CD14-positive monocyte (primary cell): ENCODE data around the gene ENGASE. TPM values are rescaled to one million over a fixed set of nuclear protein-coding genes. Genes with fewer than 3 reads are reported as not detected.
"Not testable (repeated sequence)": the region's sequence is repeated elsewhere in the genome, so short reads cannot be mapped to it uniquely, and the experiment has no call there.

ENCODE experiments used
- DNase-seq, 3 donors: peaks; one replicate each; pipeline ENCODE4 v3.0.0-alpha.2; 2011 to 2022
- H2AFZ ChIP-seq: 2 replicates; pipeline ENCODE4 v1.6.0; 2012; ENCODE audit warnings: mild to moderate bottlenecking, low read depth, low read length, inconsistent platforms; ENCODE audit not compliant: insufficient read depth, poor library complexity, severe bottlenecking
- H3K27ac ChIP-seq, 2 donors: 1 replicate in 1 of 2; 2 replicates in 1 of 2; pipeline ENCODE4 v1.5.1; 2012 to 2013; ENCODE audit warnings: low read length in 2 of 2, control low read depth in 1 of 2, inconsistent platforms in 1 of 2, low read depth in 1 of 2, mild to moderate bottlenecking in 1 of 2
- H3K27me3 ChIP-seq, 2 donors: one replicate each; pipeline versions ENCODE4 v1.6.0 to v1.6.1; 2011 to 2013; ENCODE audit warnings: low read length in 2 of 2; ENCODE audit not compliant: control insufficient read depth in 2 of 2, insufficient read depth in 2 of 2
- H3K36me3 ChIP-seq, 2 donors: replicated peaks in 1 of 2; 1 replicate in 1 of 2; 2 replicates in 1 of 2; pipeline versions ENCODE4 v1.5.1 to v1.6.1; 2012 to 2013; ENCODE audit warnings: low read length in 2 of 2, control low read depth in 1 of 2, inconsistent platforms in 1 of 2, mild to moderate bottlenecking in 1 of 2; ENCODE audit not compliant: insufficient read depth in 2 of 2, control insufficient read depth in 1 of 2
- H3K4me1 ChIP-seq, 2 donors: 1 replicate in 1 of 2; 2 replicates in 1 of 2; pipeline versions ENCODE4 v1.5.1 to v1.6.1; 2012 to 2013; ENCODE audit warnings: low read length in 2 of 2, control low read depth in 1 of 2, inconsistent platforms in 1 of 2, mild to moderate bottlenecking in 1 of 2, moderate library complexity in 1 of 2; ENCODE audit not compliant: insufficient read depth in 2 of 2, control insufficient read depth in 1 of 2
- H3K4me2 ChIP-seq: replicated peaks from 2 replicates; pipeline ENCODE3; 2012; ENCODE audit warnings: low read length, moderate library complexity, mild to moderate bottlenecking; ENCODE audit not compliant: poor library complexity, severe bottlenecking; ENCODE audit errors: extremely low read depth
- H3K4me3 ChIP-seq, 3 experiments: fragments of 200-600 bp in 1 of 3; sonication (generic) in 1 of 3; replicated peaks in 1 of 3; 1 replicate in 2 of 3; 2 replicates in 1 of 3; pipeline ENCODE4 v1.5.1; 2011 to 2013; ENCODE audit warnings: low read length in 3 of 3, mild to moderate bottlenecking in 3 of 3, control low read depth in 2 of 3, low read depth in 2 of 3, inconsistent platforms in 1 of 3, moderate library complexity in 1 of 3
- H3K79me2 ChIP-seq: 2 replicates; pipeline ENCODE4 v1.6.0; 2012; ENCODE audit warnings: mild to moderate bottlenecking, control low read depth, inconsistent platforms, low read length, moderate library complexity; ENCODE audit not compliant: insufficient read depth
- H3K9ac ChIP-seq: 2 replicates; pipeline ENCODE4 v1.6.0; 2017; ENCODE audit warnings: low read length, mild to moderate bottlenecking; ENCODE audit not compliant: insufficient read depth, poor library complexity, severe bottlenecking
- H3K9me3 ChIP-seq, 2 donors: replicated peaks in 1 of 2; 1 replicate in 1 of 2; 2 replicates in 1 of 2; pipeline versions ENCODE4 v1.5.1 to v1.6.1; 2012 to 2013; ENCODE audit warnings: low read length in 2 of 2, control low read depth in 1 of 2; ENCODE audit not compliant: control insufficient read depth in 1 of 2, insufficient read depth in 1 of 2
- H4K20me1 ChIP-seq: 2 replicates; pipeline ENCODE4 v1.6.0; 2012; ENCODE audit warnings: mild to moderate bottlenecking, low read length, control low read depth, moderate library complexity; ENCODE audit not compliant: insufficient read depth
- H3K27ac Mint-ChIP-seq, 7 donors: one replicate each; pipeline ENCODE4 v1.8.0; 2020; ENCODE audit warnings: mild to moderate bottlenecking in 7 of 7, mixed read lengths in 7 of 7, moderate library complexity in 6 of 7, inconsistent platforms in 2 of 7
- H3K27me3 Mint-ChIP-seq, 3 donors: one replicate each; pipeline ENCODE4 v1.8.0; 2021 to 2022; ENCODE audit warnings: low read depth in 3 of 3, mild to moderate bottlenecking in 3 of 3, mixed read lengths in 3 of 3, moderate library complexity in 3 of 3, inconsistent platforms in 1 of 3
- H3K36me3 Mint-ChIP-seq, 2 donors: one replicate each; pipeline ENCODE4 v1.8.0; 2020; ENCODE audit warnings: mixed read lengths in 2 of 2, inconsistent platforms in 1 of 2, mild to moderate bottlenecking in 1 of 2
- H3K4me1 Mint-ChIP-seq: one replicate; pipeline ENCODE4 v1.8.0; 2020; ENCODE audit warnings: mild to moderate bottlenecking, mixed read lengths
- H3K4me3 Mint-ChIP-seq, 2 donors: one replicate each; pipeline ENCODE4 v1.8.0; 2020; ENCODE audit warnings: mild to moderate bottlenecking in 2 of 2, mixed read lengths in 2 of 2, moderate library complexity in 1 of 2
- H3K9me3 Mint-ChIP-seq, 7 donors: one replicate each; pipeline ENCODE4 v1.8.0; 2020 to 2022; ENCODE audit warnings: mixed read lengths in 7 of 7, mild to moderate bottlenecking in 6 of 7, moderate library complexity in 6 of 7, inconsistent platforms in 2 of 7
- WGBS: methylation state at CpG from one replicate; pipeline ENCODE4 v1.1.5; 2013; ENCODE audit warnings: missing lambda C conversion rate; ENCODE audit not compliant: insufficient coverage; 5-methylcytosine and 5-hydroxymethylcytosine counted together
- intact Hi-C, 2 donors: fragments of 100-400 bp; cut with micrococcal nuclease; formaldehyde crosslinking; loops; one replicate each; pipeline versions ENCODE4 v1.15.0 to v1.15.1; 2023
- polyA plus RNA-seq, 3 donors: library from polyadenylated mRNA; depleted of rRNA in 1 of 3; unstranded in 2 of 3; stranded (reverse) in 1 of 3; fragments of 300-500 nt in 2 of 3; fragments of >200 nt in 1 of 3; fragmentation: Illumina TruSeq in 2 of 3; gene quantifications; 1 replicate in 2 of 3; 2 replicates in 1 of 3; pipeline ENCODE4 v1.2.3, GENCODE V29; 2012 to 2021
- TF ChIP-seq, protein P1 (sequence below): fragments of 200-600 bp; IDR thresholded peaks from one replicate; pipeline ENCODE4 v1.8.0; 2022; ENCODE audit warnings: antibody characterized with exemption, mild to moderate bottlenecking

Gene ENGASE
- polyA plus RNA-seq, 3 donors: 2.6 to 150 (median 3.0) TPM

DNA sequence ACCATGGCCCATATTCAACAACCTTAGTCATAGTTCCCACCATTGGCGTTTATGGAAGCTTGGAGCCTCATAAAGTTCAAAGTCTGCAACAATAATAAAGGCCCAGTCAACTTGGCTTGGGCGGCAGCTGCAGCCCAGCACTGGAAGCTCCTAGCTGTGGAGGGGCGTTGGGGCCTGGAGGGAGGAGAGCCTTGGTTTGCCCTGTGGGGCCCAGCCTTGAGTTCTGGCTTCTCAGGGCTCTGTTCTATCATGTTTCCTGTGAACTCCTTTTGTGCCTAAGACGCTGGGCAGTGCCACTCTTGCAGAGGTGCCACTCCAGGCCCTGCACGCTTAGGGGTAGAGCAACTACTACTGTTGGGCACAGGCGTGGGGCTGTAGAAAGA is 927 bp upstream of the ENGASE start:
- Histone ChIP-seq H3K9ac (no peak overlapping the region), H3K27me3 (no peaks in the 10 kb centered on the region), H3K9me3 (no peaks in the 10 kb centered on the region), H3K36me3 (peaks cover 5 to 20% of the 10 kb centered on the region in 2 donors), H4K20me1 (peaks cover 8% of the 10 kb centered on the region), H3K4me2 (peak overlapping the region; percentile 39), H3K27ac (peak overlapping the region; percentile 70 to 73), H2AFZ (peak overlapping the region; percentile 55), H3K79me2 (peaks cover 27% of the 10 kb centered on the region), H3K4me3 (no peak overlapping the region), H3K4me1 (peaks cover 24 to 26% of the 10 kb centered on the region in 2 donors)
- peaks cover 11 to 15% of the 10 kb centered on the region in 2 donors for H3K36me3 Mint-ChIP-seq
- TF ChIP-seq, protein P1, sequence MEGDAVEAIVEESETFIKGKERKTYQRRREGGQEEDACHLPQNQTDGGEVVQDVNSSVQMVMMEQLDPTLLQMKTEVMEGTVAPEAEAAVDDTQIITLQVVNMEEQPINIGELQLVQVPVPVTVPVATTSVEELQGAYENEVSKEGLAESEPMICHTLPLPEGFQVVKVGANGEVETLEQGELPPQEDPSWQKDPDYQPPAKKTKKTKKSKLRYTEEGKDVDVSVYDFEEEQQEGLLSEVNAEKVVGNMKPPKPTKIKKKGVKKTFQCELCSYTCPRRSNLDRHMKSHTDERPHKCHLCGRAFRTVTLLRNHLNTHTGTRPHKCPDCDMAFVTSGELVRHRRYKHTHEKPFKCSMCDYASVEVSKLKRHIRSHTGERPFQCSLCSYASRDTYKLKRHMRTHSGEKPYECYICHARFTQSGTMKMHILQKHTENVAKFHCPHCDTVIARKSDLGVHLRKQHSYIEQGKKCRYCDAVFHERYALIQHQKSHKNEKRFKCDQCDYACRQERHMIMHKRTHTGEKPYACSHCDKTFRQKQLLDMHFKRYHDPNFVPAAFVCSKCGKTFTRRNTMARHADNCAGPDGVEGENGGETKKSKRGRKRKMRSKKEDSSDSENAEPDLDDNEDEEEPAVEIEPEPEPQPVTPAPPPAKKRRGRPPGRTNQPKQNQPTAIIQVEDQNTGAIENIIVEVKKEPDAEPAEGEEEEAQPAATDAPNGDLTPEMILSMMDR: no peak
- H3K27ac Mint-ChIP-seq: peak overlapping the region in 5 of 7 donors; percentile 47 to 94 (median 89)
- DNase-seq: no peak
- peaks cover 0 to 3% (median 0%) of the 10 kb centered on the region in 7 donors for H3K9me3 Mint-ChIP-seq
- peaks cover 27% of the 10 kb centered on the region for H3K4me1 Mint-ChIP-seq
- WGBS: 97% methylated on average over 4 of the region's 6 CpGs
- no peak overlapping the region for H3K4me3 Mint-ChIP-seq
- intact Hi-C loops: no loop called here
- H3K27me3 Mint-ChIP-seq: peaks cover 0 to 4% (median 1%) of the 10 kb centered on the region in 3 donors

DNA sequence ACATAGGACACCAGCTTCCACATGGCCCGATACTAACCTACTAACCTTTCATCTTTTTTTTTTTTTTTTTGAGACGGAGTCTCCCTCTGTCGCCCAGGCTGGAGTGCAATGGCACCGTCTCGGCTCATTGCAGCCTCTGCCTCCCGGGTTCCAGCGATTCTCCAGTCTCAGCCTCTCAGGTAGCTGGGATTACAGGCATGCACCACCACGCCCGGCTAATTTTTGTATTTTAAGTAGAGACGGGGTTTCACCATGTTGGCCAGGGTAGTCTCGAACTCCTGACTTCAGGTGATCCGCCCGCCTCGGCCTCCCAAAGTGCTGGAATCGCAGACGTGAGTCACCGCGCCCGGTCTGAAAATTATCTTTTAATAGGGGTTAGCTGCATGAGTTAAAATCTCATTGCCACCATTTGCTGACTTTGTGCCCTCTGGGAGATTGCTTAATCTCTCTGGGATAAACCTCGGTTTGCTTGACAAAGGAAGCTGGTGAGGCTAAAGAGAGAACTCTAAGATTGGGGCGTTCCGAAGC is 439 bp upstream of the ENGASE start:
- Histone ChIP-seq H3K27ac (peak overlapping the region; percentile 70 to 73), H3K4me2 (peak overlapping the region; percentile 39), H3K4me1 (peaks cover 24 to 26% of the 10 kb centered on the region in 2 donors), H3K79me2 (peaks cover 27% of the 10 kb centered on the region), H3K4me3 (peak overlapping the region in 1 of 3 experiments; percentile 20), H3K36me3 (peaks cover 10 to 24% of the 10 kb centered on the region in 2 donors), H2AFZ (peak overlapping the region; percentile 55)
- H4K20me1 ChIP-seq, intact Hi-C loops, H3K27me3 ChIP-seq, H3K27me3 Mint-ChIP-seq, H3K9ac ChIP-seq, DNase-seq, H3K9me3 ChIP-seq, H3K9me3 Mint-ChIP-seq: not testable (repeated sequence)
- 60% methylated on average over 8 of the region's 22 CpGs for WGBS
- H3K27ac Mint-ChIP-seq: peak overlapping the region; percentile 72 to 94 (median 89)
- peaks cover 27% of the 10 kb centered on the region for H3K4me1 Mint-ChIP-seq
- H3K4me3 Mint-ChIP-seq: peak overlapping the region in 1 of 2 donors; percentile 61
- peaks cover 14 to 19% of the 10 kb centered on the region in 2 donors for H3K36me3 Mint-ChIP-seq
